ENCODE data around the gene PEX14. TPM values are rescaled to one million over a fixed set of nuclear protein-coding genes. Genes with fewer than 3 reads are reported as not detected.

PEX14 gene
- total and polyA plus RNA-seq, 2 experiments from 2014 or later, result 17.6 to 19.6 TPM

DNA sequence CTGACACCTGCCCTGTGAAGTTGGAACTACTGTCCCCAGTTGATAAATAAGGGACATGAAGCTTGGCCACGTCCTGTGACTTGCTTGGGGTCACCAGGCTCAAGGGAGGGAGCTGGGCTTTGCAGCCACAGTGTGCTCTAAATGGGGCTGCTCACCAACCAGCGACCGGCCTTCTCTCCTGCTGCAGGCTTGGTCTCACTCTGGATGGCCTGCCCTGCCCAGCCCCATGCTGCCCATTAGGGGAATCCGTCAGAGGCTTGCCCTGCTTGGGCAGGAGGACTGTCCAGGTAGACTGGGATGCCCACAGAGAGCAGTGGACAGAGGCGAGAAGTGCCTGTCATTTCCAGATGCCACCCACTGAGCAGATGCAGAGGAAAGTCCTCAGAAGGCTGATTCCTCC is 45.8 kb upstream of the PEX14 start (continued):
- TF ChIP-seq, protein P1, sequence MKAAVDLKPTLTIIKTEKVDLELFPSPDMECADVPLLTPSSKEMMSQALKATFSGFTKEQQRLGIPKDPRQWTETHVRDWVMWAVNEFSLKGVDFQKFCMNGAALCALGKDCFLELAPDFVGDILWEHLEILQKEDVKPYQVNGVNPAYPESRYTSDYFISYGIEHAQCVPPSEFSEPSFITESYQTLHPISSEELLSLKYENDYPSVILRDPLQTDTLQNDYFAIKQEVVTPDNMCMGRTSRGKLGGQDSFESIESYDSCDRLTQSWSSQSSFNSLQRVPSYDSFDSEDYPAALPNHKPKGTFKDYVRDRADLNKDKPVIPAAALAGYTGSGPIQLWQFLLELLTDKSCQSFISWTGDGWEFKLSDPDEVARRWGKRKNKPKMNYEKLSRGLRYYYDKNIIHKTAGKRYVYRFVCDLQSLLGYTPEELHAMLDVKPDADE (IDR thresholded peaks at IDR 0.05), result no peak

DNA sequence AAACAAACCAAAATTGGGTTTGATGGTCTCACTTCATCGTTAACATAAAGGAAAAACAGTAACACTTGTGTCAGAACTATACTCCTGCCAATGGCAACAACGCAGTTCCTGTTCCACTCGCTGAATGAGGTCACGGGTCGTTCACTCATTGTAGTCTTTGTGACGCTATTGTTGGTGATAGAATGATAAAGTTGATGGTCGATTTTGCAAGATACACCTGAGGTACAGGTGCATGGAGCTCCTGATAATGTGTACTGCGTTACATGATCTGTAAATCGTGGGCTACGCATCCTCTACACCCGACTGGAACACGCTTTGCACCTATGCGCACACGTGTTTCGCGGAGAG is 44.9 kb upstream of the PEX14 start:
- Histone ChIP-seq H3K4me1 (ENCODE audit: insufficient read depth) (no peaks in the 10 kb centered on the region), H3F3A (replicated peaks; ENCODE audit: low read depth) (peaks cover 13% of the 10 kb centered on the region), H3K4me3 (peak overlapping the region; percentile 82), H3K27me3 (ENCODE audit: insufficient read depth) (no peaks in the 10 kb centered on the region), H3K36me3 (ENCODE audit: insufficient read depth) (no peaks in the 10 kb centered on the region), H3K27ac (ENCODE audit: low read depth) (no peak overlapping the region), H3K9me2 (ENCODE audit: insufficient read depth) (no peaks in the 10 kb centered on the region), H4K20me1 (replicated peaks; ENCODE audit: insufficient read depth) (no peaks in the 10 kb centered on the region), H3K4me2 (peak overlapping the region; percentile 83), H2AFZ (peak overlapping the region; percentile 91), H3K79me2 (replicated peaks; ENCODE audit: insufficient read depth) (no peaks in the 10 kb centered on the region; the same call in 1 of the 2 replicates)
- H3K9me3 Mint-ChIP-seq, result no peaks in the 10 kb centered on the region
- peaks cover 6% of the 10 kb centered on the region; the same call in 2 of the 3 replicates for H3K36me3 Mint-ChIP-seq (ENCODE audit: low read depth)
- no peak for TF ChIP-seq EZH2 (IDR thresholded peaks at IDR 0.05; ENCODE audit: low read depth, unreplicated experiment)
- TF ChIP-seq, protein P2, sequence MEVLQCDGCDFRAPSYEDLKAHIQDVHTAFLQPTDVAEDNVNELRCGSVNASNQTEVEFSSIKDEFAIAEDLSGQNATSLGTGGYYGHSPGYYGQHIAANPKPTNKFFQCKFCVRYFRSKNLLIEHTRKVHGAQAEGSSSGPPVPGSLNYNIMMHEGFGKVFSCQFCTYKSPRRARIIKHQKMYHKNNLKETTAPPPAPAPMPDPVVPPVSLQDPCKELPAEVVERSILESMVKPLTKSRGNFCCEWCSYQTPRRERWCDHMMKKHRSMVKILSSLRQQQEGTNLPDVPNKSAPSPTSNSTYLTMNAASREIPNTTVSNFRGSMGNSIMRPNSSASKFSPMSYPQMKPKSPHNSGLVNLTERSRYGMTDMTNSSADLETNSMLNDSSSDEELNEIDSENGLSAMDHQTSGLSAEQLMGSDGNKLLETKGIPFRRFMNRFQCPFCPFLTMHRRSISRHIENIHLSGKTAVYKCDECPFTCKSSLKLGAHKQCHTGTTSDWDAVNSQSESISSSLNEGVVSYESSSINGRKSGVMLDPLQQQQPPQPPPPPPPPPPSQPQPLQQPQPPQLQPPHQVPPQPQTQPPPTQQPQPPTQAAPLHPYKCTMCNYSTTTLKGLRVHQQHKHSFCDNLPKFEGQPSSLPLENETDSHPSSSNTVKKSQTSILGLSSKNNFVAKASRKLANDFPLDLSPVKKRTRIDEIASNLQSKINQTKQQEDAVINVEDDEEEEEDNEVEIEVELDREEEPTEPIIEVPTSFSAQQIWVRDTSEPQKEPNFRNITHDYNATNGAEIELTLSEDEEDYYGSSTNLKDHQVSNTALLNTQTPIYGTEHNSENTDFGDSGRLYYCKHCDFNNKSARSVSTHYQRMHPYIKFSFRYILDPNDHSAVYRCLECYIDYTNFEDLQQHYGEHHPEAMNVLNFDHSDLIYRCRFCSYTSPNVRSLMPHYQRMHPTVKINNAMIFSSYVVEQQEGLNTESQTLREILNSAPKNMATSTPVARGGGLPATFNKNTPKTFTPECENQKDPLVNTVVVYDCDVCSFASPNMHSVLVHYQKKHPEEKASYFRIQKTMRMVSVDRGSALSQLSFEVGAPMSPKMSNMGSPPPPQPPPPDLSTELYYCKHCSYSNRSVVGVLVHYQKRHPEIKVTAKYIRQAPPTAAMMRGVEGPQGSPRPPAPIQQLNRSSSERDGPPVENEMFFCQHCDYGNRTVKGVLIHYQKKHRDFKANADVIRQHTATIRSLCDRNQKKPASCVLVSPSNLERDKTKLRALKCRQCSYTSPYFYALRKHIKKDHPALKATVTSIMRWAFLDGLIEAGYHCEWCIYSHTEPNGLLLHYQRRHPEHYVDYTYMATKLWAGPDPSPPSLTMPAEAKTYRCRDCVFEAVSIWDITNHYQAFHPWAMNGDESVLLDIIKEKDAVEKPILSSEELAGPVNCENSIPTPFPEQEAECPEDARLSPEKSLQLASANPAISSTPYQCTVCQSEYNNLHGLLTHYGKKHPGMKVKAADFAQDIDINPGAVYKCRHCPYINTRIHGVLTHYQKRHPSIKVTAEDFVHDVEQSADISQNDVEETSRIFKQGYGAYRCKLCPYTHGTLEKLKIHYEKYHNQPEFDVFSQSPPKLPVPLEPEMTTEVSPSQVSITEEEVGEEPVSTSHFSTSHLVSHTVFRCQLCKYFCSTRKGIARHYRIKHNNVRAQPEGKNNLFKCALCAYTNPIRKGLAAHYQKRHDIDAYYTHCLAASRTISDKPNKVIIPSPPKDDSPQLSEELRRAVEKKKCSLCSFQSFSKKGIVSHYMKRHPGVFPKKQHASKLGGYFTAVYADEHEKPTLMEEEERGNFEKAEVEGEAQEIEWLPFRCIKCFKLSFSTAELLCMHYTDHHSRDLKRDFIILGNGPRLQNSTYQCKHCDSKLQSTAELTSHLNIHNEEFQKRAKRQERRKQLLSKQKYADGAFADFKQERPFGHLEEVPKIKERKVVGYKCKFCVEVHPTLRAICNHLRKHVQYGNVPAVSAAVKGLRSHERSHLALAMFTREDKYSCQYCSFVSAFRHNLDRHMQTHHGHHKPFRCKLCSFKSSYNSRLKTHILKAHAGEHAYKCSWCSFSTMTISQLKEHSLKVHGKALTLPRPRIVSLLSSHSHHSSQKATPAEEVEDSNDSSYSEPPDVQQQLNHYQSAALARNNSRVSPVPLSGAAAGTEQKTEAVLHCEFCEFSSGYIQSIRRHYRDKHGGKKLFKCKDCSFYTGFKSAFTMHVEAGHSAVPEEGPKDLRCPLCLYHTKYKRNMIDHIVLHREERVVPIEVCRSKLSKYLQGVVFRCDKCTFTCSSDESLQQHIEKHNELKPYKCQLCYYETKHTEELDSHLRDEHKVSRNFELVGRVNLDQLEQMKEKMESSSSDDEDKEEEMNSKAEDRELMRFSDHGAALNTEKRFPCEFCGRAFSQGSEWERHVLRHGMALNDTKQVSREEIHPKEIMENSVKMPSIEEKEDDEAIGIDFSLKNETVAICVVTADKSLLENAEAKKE (CRISPR knock-in tag; IDR thresholded peaks at IDR 0.05), result no peak
- no peak for TF ChIP-seq EZH2phosphoT487 (IDR thresholded peaks at IDR 0.05; ENCODE audit: unreplicated experiment)
- TF ChIP-seq STAT1 (IDR thresholded peaks at IDR 0.05; ENCODE audit: unreplicated experiment), result no peak
- no peak for TF ChIP-seq CREB1 (CRISPR knock-in tag; IDR thresholded peaks at IDR 0.05; ENCODE audit: low read depth)
- TF ChIP-seq JUNB (IDR thresholded peaks at IDR 0.05; ENCODE audit: unreplicated experiment), result no peak
- TF ChIP-seq, protein P3, sequence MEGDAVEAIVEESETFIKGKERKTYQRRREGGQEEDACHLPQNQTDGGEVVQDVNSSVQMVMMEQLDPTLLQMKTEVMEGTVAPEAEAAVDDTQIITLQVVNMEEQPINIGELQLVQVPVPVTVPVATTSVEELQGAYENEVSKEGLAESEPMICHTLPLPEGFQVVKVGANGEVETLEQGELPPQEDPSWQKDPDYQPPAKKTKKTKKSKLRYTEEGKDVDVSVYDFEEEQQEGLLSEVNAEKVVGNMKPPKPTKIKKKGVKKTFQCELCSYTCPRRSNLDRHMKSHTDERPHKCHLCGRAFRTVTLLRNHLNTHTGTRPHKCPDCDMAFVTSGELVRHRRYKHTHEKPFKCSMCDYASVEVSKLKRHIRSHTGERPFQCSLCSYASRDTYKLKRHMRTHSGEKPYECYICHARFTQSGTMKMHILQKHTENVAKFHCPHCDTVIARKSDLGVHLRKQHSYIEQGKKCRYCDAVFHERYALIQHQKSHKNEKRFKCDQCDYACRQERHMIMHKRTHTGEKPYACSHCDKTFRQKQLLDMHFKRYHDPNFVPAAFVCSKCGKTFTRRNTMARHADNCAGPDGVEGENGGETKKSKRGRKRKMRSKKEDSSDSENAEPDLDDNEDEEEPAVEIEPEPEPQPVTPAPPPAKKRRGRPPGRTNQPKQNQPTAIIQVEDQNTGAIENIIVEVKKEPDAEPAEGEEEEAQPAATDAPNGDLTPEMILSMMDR (conservative IDR thresholded peaks at IDR 0.05; ENCODE audit: low read depth in 2 of 2), result no peak
- no peak for TF ChIP-seq POLR2AphosphoS5 (IDR thresholded peaks at IDR 0.05; ENCODE audit: low read depth)
- TF ChIP-seq, protein P1 (IDR thresholded peaks at IDR 0.05), result no peak
- TF ChIP-seq ZNF331 (CRISPR knock-in tag; IDR thresholded peaks at IDR 0.05; ENCODE audit: low read depth), result no peak
- peak overlapping the region; percentile 77 for H3K27ac Mint-ChIP-seq
- H3K4me1 Mint-ChIP-seq, result peaks cover 16% of the 10 kb centered on the region
- DNase-seq (ENCODE audit: low spot score), result no peak
- peaks cover 14% of the 10 kb centered on the region for H3K27me3 Mint-ChIP-seq (ENCODE audit: insufficient read depth, low read depth, poor library complexity)
- H3K4me3 Mint-ChIP-seq, result peak overlapping the region; percentile 87
- ATAC-seq, result 0 out of 3 replicates have a peak, but pooled peaks have one; percentile 1

Data from GM23338 (cell line).